Measurements from ENCODE around the gene DIABLO. TPM values are rescaled to one million over a fixed set of nuclear protein-coding genes. Genes with fewer than 3 reads are reported as not detected.

The DIABLO gene
- total RNA-seq, 1 experiment from 2014 or later, result 74.6 TPM

- Histone ChIP-seq H3K79me1 (ENCODE audit: insufficient read depth, low read depth, low read length, poor library complexity, severe bottlenecking) (no peaks in the 10 kb centered on the region), H3K4ac (ENCODE audit: low read depth, low read length) (no peak overlapping the region), H2BK5ac (ENCODE audit: insufficient read length, low read length) (no peak overlapping the region), H3K4me2 (ENCODE audit: insufficient read depth, insufficient read length, low read length) (no peak overlapping the region), H2BK20ac (ENCODE audit: low read depth, low read length, poor library complexity, severe bottlenecking) (no peak overlapping the region), H2BK120ac (ENCODE audit: low read depth, low read length, poor library complexity, severe bottlenecking) (no peak overlapping the region), H2BK15ac (ENCODE audit: low read depth, low read length) (no peak overlapping the region), H3K56ac (ENCODE audit: insufficient read length, low read depth, low read length) (no peak overlapping the region), H3K27me3 (ENCODE audit: insufficient read depth, low read length) (no peaks in the 10 kb centered on the region), H3K14ac (ENCODE audit: insufficient read depth, low read length) (no peak overlapping the region), H3K9me3 (ENCODE audit: control insufficient read depth, low read depth, low read length) (no peaks in the 10 kb centered on the region), H4K91ac (ENCODE audit: insufficient read length, low read depth, low read length) (no peak overlapping the region), H3K18ac (ENCODE audit: insufficient read length, low read depth, low read length) (no peak overlapping the region), H3T11ph (ENCODE audit: low read length) (no peak overlapping the region), H3K4me1 (ENCODE audit: insufficient read depth, low read length) (no peaks in the 10 kb centered on the region), H2BK12ac (ENCODE audit: insufficient read length, low read depth, low read length) (no peak overlapping the region), H3K23ac (ENCODE audit: insufficient read length, low read depth, low read length) (no peak overlapping the region), H2AFZ (ENCODE audit: low read length) (no peak overlapping the region), H2AK5ac (ENCODE audit: insufficient read length, low read length) (no peak overlapping the region), H4K8ac (replicated peaks; ENCODE audit: insufficient read length, low read depth, low read length) (no peak overlapping the region), H4K5ac (ENCODE audit: insufficient read length, low read depth, low read length) (no peak overlapping the region), H4K20me1 (ENCODE audit: control insufficient read depth, insufficient read depth, insufficient read length) (peaks cover 3% of the 10 kb centered on the region), H3K9ac (ENCODE audit: extremely low read depth, insufficient read length, low read length) (no peak overlapping the region), H3K27ac (ENCODE audit: insufficient read length, low read depth, low read length) (no peak overlapping the region), H3K23me2 (ENCODE audit: insufficient read length, low read depth, low read length, poor library complexity, severe bottlenecking) (no peaks in the 10 kb centered on the region), H3K79me2 (ENCODE audit: insufficient read depth, low read length) (no peaks in the 10 kb centered on the region)
- H3K36me3 Mint-ChIP-seq (ENCODE audit: insufficient read depth in 1 of 3, low read depth in 3 of 3), result no peaks in the 10 kb centered on the region; a peak in 1 of 7 replicates
- peak overlapping the region in 1 of 2 experiments; percentile 4; a peak in 2 of 5 replicates for H3K4me3 Mint-ChIP-seq
- no peak overlapping the region for H3K27ac Mint-ChIP-seq
- TF ChIP-seq CTCF (conservative IDR thresholded peaks at IDR 0.05), result no peak
- H3K9me3 Mint-ChIP-seq, result no peaks in the 10 kb centered on the region; a peak in 1 of 5 replicates
- peaks cover 3 to 8% of the 10 kb centered on the region in 2 experiments; a peak in 2 of 4 replicates for H3K4me1 Mint-ChIP-seq
- no peak for DNase-seq
- WGBS (ENCODE audit: extremely low coverage, insufficient read length, low lambda C conversion rate), result no CpG with 5 or more reads among the region's 18 CpGs
- H3K27me3 Mint-ChIP-seq (ENCODE audit: low read depth), result peaks cover 29% of the 10 kb centered on the region
Measured at GRCh38 chr12:122184517-122184916, 41.3 kb downstream of the DIABLO start.
